ENCODE measurements around the gene MUCL1. TPM values are rescaled to one million over a fixed set of nuclear protein-coding genes. Genes with fewer than 3 reads are reported as not detected.

MUCL1 gene
- total RNA-seq = not detected
- long read RNA-seq, donor 1 = 0 reads
- long read RNA-seq, donor 2 = 0 reads

GRCh38 chr12:54853933-54854538 lies at the start of gene MUCL1:
Gene MUCL1 (plus strand): TSS chr12:54854516. CDS start chr12:54854583, 67 bp downstream.
- no peaks in the 10 kb centered on the region for H3K4me1 ChIP-seq (ENCODE audit: low read depth)
- intact Hi-C loops (cut with DNase I, micrococcal nuclease) = no loop called here
- no peak within 1 kb of the TSS for H3K4me3 ChIP-seq
- no peaks in the 10 kb centered on the region for H3K36me3 ChIP-seq (ENCODE audit: low read depth)
- ATAC-seq = peak; percentile 90
- H3K9me3 ChIP-seq = no peaks in the 10 kb centered on the region
- peak in 1 of 3 donors; percentile 85 for DNase-seq
- peak; percentile 60 for TF ChIP-seq CTCF (IDR thresholded peaks at IDR 0.05)

GRCh38 chr12:54821676-54822075 lies 32.6 kb upstream of the MUCL1 start:
- H3K4me3 ChIP-seq = no peak overlapping the region
- intact Hi-C loops (cut with DNase I, micrococcal nuclease) = no loop called here
- DNase-seq = no peak
- ATAC-seq = no peak
- TF ChIP-seq CTCF (IDR thresholded peaks at IDR 0.05) = no peak
- H3K9me3 ChIP-seq = no peaks in the 10 kb centered on the region
- H3K4me1 ChIP-seq (ENCODE audit: low read depth) = no peaks in the 10 kb centered on the region
- no peaks in the 10 kb centered on the region for H3K36me3 ChIP-seq (ENCODE audit: low read depth)

- no peak for ATAC-seq
- no peak overlapping the region for H3K4me3 ChIP-seq
- no peaks in the 10 kb centered on the region for H3K36me3 ChIP-seq (ENCODE audit: low read depth)
- H3K4me1 ChIP-seq (ENCODE audit: low read depth) = no peaks in the 10 kb centered on the region
- DNase-seq = no peak
- intact Hi-C loops (cut with DNase I, micrococcal nuclease) = no loop called here
- TF ChIP-seq CTCF (IDR thresholded peaks at IDR 0.05) = no peak
- no peaks in the 10 kb centered on the region for H3K9me3 ChIP-seq
Observed at GRCh38 chr12:54824402-54824801, 29.9 kb upstream of the MUCL1 start.

GRCh38 chr12:54829511-54829910 lies 24.8 kb upstream of the MUCL1 start:
- no peaks in the 10 kb centered on the region for H3K4me1 ChIP-seq (ENCODE audit: low read depth)
- TF ChIP-seq CTCF (IDR thresholded peaks at IDR 0.05) = no peak
- no peaks in the 10 kb centered on the region for H3K36me3 ChIP-seq (ENCODE audit: low read depth)
- intact Hi-C loops (cut with DNase I, micrococcal nuclease) = no loop called here
- ATAC-seq = no peak
- no peaks in the 10 kb centered on the region for H3K9me3 ChIP-seq
- no peak overlapping the region for H3K4me3 ChIP-seq
- DNase-seq = no peak

GRCh38 chr12:54830199-54830598 lies 24.1 kb upstream of the MUCL1 start:
- no peak overlapping the region for H3K4me3 ChIP-seq
- intact Hi-C loops (cut with DNase I, micrococcal nuclease) = no loop called here
- H3K9me3 ChIP-seq = no peaks in the 10 kb centered on the region
- H3K4me1 ChIP-seq (ENCODE audit: low read depth) = no peaks in the 10 kb centered on the region
- H3K36me3 ChIP-seq (ENCODE audit: low read depth) = no peaks in the 10 kb centered on the region
- no peak for DNase-seq
- TF ChIP-seq CTCF (IDR thresholded peaks at IDR 0.05) = no peak
- ATAC-seq = no peak

GRCh38 chr12:54831631-54832030 lies 22.7 kb upstream of the MUCL1 start:
- TF ChIP-seq CTCF (IDR thresholded peaks at IDR 0.05) = no peak
- no peaks in the 10 kb centered on the region for H3K36me3 ChIP-seq (ENCODE audit: low read depth)
- intact Hi-C loops (cut with DNase I, micrococcal nuclease) = no loop called here
- ATAC-seq (no peak), DNase-seq (no peak)
- H3K9me3 ChIP-seq = no peaks in the 10 kb centered on the region
- no peaks in the 10 kb centered on the region for H3K4me1 ChIP-seq (ENCODE audit: low read depth)
- no peak overlapping the region for H3K4me3 ChIP-seq

Data from mucosa of descending colon (tissue), 3 donors.